Measurements from ENCODE around the gene MYRIP. TPM values are rescaled to one million over a fixed set of nuclear protein-coding genes. Genes with fewer than 3 reads are reported as not detected.
A peak's percentile ranks its signal among the peaks of the same experiment; 100 is the strongest.

Gene MYRIP
- polyA plus RNA-seq, 10 donors = 0.83 to 1.5 (median 1.1) TPM

- no peak for DNase-seq
Measured at GRCh38 chr3:39905788-39906187, 96.4 kb downstream of the MYRIP start.

- peak in 2 of 3 donors; percentile 4 to 11 for DNase-seq
Measured at GRCh38 chr3:39907981-39908380, 98.6 kb downstream of the MYRIP start.

GRCh38 chr3:39910135-39910534 is 100.7 kb downstream of the MYRIP start:
- DNase-seq = no peak

GRCh38 chr3:39910826-39911464 is 101.5 kb downstream of the MYRIP start:
- no peak for DNase-seq

GRCh38 chr3:39911465-39912309 is 102.3 kb downstream of the MYRIP start:
- DNase-seq = peak; percentile 45 to 71 (median 70)

GRCh38 chr3:39915027-39915426 is 105.6 kb downstream of the MYRIP start:
- DNase-seq = no peak

- no peak for DNase-seq
Measured at GRCh38 chr3:39917065-39917773, 107.8 kb downstream of the MYRIP start.

GRCh38 chr3:39919281-39919680 is 109.9 kb downstream of the MYRIP start:
- no peak for DNase-seq

GRCh38 chr3:39920271-39920670 is 110.9 kb downstream of the MYRIP start:
- no peak for DNase-seq

GRCh38 chr3:39927479-39927878 is 118.1 kb downstream of the MYRIP start:
- DNase-seq = no peak

GRCh38 chr3:39933986-39934693 is 124.7 kb downstream of the MYRIP start:
- no peak for DNase-seq

- DNase-seq = no peak
Measured at GRCh38 chr3:39934696-39935095, 125.3 kb downstream of the MYRIP start.

- no peak for DNase-seq
Measured at GRCh38 chr3:39935261-39935660, 125.9 kb downstream of the MYRIP start.

- no peak for DNase-seq
Measured at GRCh38 chr3:39936848-39937247, 127.4 kb downstream of the MYRIP start.

GRCh38 chr3:39937315-39937714 is 127.9 kb downstream of the MYRIP start:
- no peak for DNase-seq

GRCh38 chr3:39937874-39938273 is 128.5 kb downstream of the MYRIP start:
- DNase-seq = no peak

- DNase-seq = no peak
Measured at GRCh38 chr3:39941931-39942330, 132.5 kb downstream of the MYRIP start.

GRCh38 chr3:39960515-39961191 is 151.2 kb downstream of the MYRIP start:
- peak in 2 of 3 donors; percentile 5 to 57 for DNase-seq

GRCh38 chr3:39961230-39961629 is 151.8 kb downstream of the MYRIP start:
- DNase-seq = no peak

- DNase-seq = peak; percentile 56 to 85 (median 84)
Measured at GRCh38 chr3:39962581-39962980, 153.2 kb downstream of the MYRIP start.

- no peak for DNase-seq
Measured at GRCh38 chr3:39965461-39965860, 156.1 kb downstream of the MYRIP start.

Data from muscle of back (tissue), 11 donors.